HEK293T (cell line): Measurements from ENCODE around the gene LYAR.

ENCODE experiments used
- CTCF ChIA-PET: fragments of 350-600 bp; formaldehyde crosslinking; extraction: SDS; loops from one replicate; lab custom pipeline; 2021; ENCODE audit warnings: antibody characterized with exemption, inconsistent platforms; lab: Yijun Ruan, JAX
- POLR2A ChIA-PET: fragments of 350-600 bp; formaldehyde crosslinking; extraction: SDS; loops from one replicate; lab custom pipeline; 2020; ENCODE audit warnings: antibody characterized with exemption, inconsistent platforms; lab: Yijun Ruan, JAX
- DNase-seq: peaks from one replicate; pipeline ENCODE4 v3.0.0; 2012; ENCODE audit warnings: mixed read lengths; ENCODE audit errors: extremely low spot score
- ARNT ChIP-seq: fragments of 450-650 bp; IDR thresholded peaks from 2 replicates; pipeline ENCODE4 v1.6.1; 2017; ENCODE audit warnings: mild to moderate bottlenecking
- BHLHE40 ChIP-seq: fragments of 450-650 bp; IDR thresholded peaks from 2 replicates; pipeline ENCODE4 v1.6.1; 2016; ENCODE audit warnings: mild to moderate bottlenecking, moderate library complexity, borderline replicate concordance
- CTBP1 ChIP-seq: fragments of 450-650 bp; IDR thresholded peaks from 2 replicates; pipeline ENCODE4 v1.6.1; 2016; ENCODE audit warnings: borderline replicate concordance
- ELF4 ChIP-seq: fragments of 450-650 bp; IDR thresholded peaks from 2 replicates; pipeline ENCODE4 v1.6.1; 2017; ENCODE audit warnings: antibody characterized with exemption
- FOXA1 ChIP-seq: fragments of 450-650 bp; IDR thresholded peaks from 2 replicates; pipeline ENCODE4 v1.6.1; 2016; ENCODE audit warnings: mild to moderate bottlenecking
- FOXK2 ChIP-seq: fragments of 450-650 bp; IDR thresholded peaks from 2 replicates; pipeline ENCODE4 v1.6.1; 2016; ENCODE audit warnings: mild to moderate bottlenecking
- FOXM1 ChIP-seq: fragments of 450-650 bp; IDR thresholded peaks from 2 replicates; pipeline ENCODE4 v1.6.1; 2017; ENCODE audit warnings: mild to moderate bottlenecking, borderline replicate concordance
- HDGF ChIP-seq: fragments of 450-650 bp; IDR thresholded peaks from 2 replicates; pipeline ENCODE4 v1.6.1; 2017; ENCODE audit warnings: antibody characterized with exemption, borderline replicate concordance
- L3MBTL2 ChIP-seq: fragments of 450-650 bp; conservative IDR thresholded peaks from 2 replicates; pipeline ENCODE4 v1.6.1; 2016; ENCODE audit warnings: mild to moderate bottlenecking
- LEF1 ChIP-seq: fragments of 450-650 bp; IDR thresholded peaks from 2 replicates; pipeline ENCODE4 v1.6.1; 2017; ENCODE audit warnings: mild to moderate bottlenecking, borderline replicate concordance
- NFRKB ChIP-seq: fragments of 450-650 bp; IDR thresholded peaks from 2 replicates; pipeline ENCODE4 v1.6.1; 2016; ENCODE audit warnings: mild to moderate bottlenecking, moderate library complexity
- SP1 ChIP-seq: fragments of 450-650 bp; IDR thresholded peaks from 2 replicates; pipeline ENCODE4 v1.6.1; 2017
- SUZ12 ChIP-seq: fragments of 450-650 bp; IDR thresholded peaks from 2 replicates; pipeline ENCODE4 v1.6.1; 2016; ENCODE audit warnings: mild to moderate bottlenecking
- TARDBP ChIP-seq: fragments of 450-650 bp; IDR thresholded peaks from 2 replicates; pipeline ENCODE4 v1.6.1; 2016
- ZNF384 ChIP-seq: fragments of 450-650 bp; IDR thresholded peaks from 2 replicates; pipeline ENCODE4 v1.6.1; 2016
- TF ChIP-seq, protein P1 (sequence below): fragments of 450-650 bp; IDR thresholded peaks from 2 replicates; pipeline ENCODE4 v1.6.1; 2016

LYAR gene

GRCh38 chr4:4293279-4293678 is 3.3 kb upstream of the LYAR start:
- ChIA-PET CTCF (interaction anchor here (0.6 kb wide), 1 partner anchor 137 kb away, joined by 3 read pairs; no protein-coding TSS in a partner anchor), POLR2A (no interaction called here)
- DNase-seq: no peak
- TF ChIP-seq SP1: no peak
- no peak for TF ChIP-seq L3MBTL2
- TF ChIP-seq ELF4: no peak
- no peak for TF ChIP-seq HDGF
- TF ChIP-seq, protein P1, sequence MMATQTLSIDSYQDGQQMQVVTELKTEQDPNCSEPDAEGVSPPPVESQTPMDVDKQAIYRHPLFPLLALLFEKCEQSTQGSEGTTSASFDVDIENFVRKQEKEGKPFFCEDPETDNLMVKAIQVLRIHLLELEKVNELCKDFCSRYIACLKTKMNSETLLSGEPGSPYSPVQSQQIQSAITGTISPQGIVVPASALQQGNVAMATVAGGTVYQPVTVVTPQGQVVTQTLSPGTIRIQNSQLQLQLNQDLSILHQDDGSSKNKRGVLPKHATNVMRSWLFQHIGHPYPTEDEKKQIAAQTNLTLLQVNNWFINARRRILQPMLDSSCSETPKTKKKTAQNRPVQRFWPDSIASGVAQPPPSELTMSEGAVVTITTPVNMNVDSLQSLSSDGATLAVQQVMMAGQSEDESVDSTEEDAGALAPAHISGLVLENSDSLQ: no peak

GRCh38 chr4:4289597-4289940 is 385 bp downstream of the LYAR start:
- ChIA-PET POLR2A (interaction anchor here (0.7 to 1.4 kb wide), 6 partner anchors 10 to 49 kb away, joined by 3 to 5 read pairs (median 4); partner anchors contain the start of gene TMEM128), CTCF (no interaction called here)
- no peak for DNase-seq
- TF ChIP-seq NFRKB (no peak), BHLHE40 (no peak), ARNT (no peak), HDGF (no peak), ZNF384 (no peak), LEF1 (no peak), FOXM1 (no peak), SP1 (no peak), SUZ12 (no peak), FOXA1 (no peak), CTBP1 (no peak), L3MBTL2 (no peak), FOXK2 (no peak), ELF4 (no peak), TARDBP (no peak)
- TF ChIP-seq, protein P1: no peak

DNA sequence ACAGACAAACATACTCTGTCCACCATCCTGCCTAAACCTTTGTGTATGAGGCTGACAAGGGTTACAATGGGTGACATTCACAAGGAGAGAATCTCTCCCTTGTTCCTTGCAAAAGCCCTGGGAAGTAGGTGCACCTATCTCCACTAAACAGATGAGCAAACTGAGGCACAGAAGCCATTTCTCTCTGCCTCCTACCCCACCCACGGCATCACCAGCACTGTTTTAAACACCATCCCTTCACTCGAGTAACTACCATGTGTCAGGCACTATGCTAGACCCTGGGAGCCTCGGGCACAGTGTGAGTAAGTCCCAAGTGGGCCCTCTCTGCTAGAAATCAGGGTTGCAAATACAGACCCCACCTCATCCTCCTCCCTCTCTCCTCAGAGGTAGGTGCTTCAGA is 899 bp downstream of the LYAR start:
- ChIA-PET POLR2A (no interaction called here), CTCF (no interaction called here)
- TF ChIP-seq ELF4 (no peak), ARNT (no peak), FOXK2 (no peak), ZNF384 (no peak), LEF1 (no peak), HDGF (no peak), CTBP1 (no peak), SP1 (no peak), L3MBTL2 (no peak), NFRKB (no peak), FOXM1 (no peak)
- TF ChIP-seq, protein P1: no peak
- no peak for DNase-seq

GRCh38 chr4:4288098-4288497 is 1.9 kb downstream of the LYAR start:
- DNase-seq: no peak
- ChIA-PET POLR2A (no interaction called here), CTCF (no interaction called here)
- no peak for TF ChIP-seq L3MBTL2
- no peak for TF ChIP-seq FOXA1
- no peak for TF ChIP-seq HDGF
- no peak for TF ChIP-seq BHLHE40
- TF ChIP-seq NFRKB: no peak
- no peak for TF ChIP-seq CTBP1
- no peak for TF ChIP-seq SUZ12
- TF ChIP-seq LEF1: no peak
- TF ChIP-seq ZNF384: no peak
- TF ChIP-seq SP1: no peak
- TF ChIP-seq, protein P1: no peak
- no peak for TF ChIP-seq FOXK2
- no peak for TF ChIP-seq ELF4
- TF ChIP-seq ARNT: no peak
- TF ChIP-seq FOXM1: no peak
- TF ChIP-seq TARDBP: no peak

DNA sequence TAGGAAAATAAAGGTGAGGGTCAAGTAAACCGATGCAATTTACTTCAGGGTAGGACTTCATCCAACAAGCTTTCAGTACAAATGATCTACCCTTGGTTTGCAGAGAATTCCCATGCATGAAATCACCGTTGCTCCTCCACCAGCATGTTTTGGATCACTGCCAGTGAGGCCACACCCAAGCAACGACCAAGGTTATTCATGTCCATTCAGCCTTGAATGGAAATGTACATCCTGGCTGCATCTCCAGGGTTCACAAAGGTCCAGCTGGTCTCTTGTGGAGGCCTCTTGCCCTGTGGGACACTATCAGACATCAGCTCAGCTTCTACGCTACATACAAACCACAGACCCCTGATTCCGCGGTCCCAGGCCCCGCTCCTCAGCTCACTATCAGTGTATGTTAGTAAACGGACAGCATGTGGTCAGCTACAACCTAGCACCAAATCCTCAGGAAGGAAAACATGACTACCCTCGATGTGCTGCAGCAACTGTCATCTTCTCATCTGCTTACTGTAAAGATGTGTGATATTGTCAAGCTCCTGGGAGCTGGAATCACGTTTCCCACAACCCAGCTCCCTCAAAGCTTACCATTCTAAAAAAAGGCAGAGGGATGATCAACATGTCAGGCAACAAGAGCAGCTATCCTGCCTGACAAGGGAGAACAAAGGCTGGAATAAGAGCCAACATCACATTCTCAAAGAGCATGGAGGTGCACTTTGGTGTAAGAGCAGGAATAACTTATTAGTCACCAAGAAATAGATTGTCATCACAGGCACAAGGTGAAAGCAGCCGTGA is 4.9 kb downstream of the LYAR start:
- no peak for DNase-seq
- CTCF ChIA-PET: no interaction called here
- POLR2A ChIA-PET: no interaction called here
- TF ChIP-seq ELF4 (no peak), CTBP1 (no peak), FOXA1 (no peak), BHLHE40 (no peak), ARNT (no peak), TARDBP (no peak), FOXM1 (no peak), FOXK2 (no peak), NFRKB (no peak), ZNF384 (no peak), SP1 (no peak)

- no peak for DNase-seq
- ChIA-PET POLR2A (no interaction called here), CTCF (interaction anchor here (1.1 kb wide), 1 partner anchor 30 kb away, joined by 3 read pairs; no protein-coding TSS in a partner anchor)
- TF ChIP-seq SUZ12: no peak
- TF ChIP-seq L3MBTL2: no peak
- no peak for TF ChIP-seq BHLHE40
- TF ChIP-seq ZNF384: no peak
- no peak for TF ChIP-seq FOXM1
- no peak for TF ChIP-seq SP1
- TF ChIP-seq ELF4: no peak
- TF ChIP-seq NFRKB: no peak
- no peak for TF ChIP-seq FOXK2
- TF ChIP-seq CTBP1: no peak
- no peak for TF ChIP-seq LEF1
- TF ChIP-seq ARNT: no peak
- no peak for TF ChIP-seq HDGF
- no peak for TF ChIP-seq FOXA1
These were observed 8.2 kb downstream of the LYAR start for GRCh38 chr4:4281787-4282186.
